HG03064 (cell line): ENCODE results near the gene JSRP1.
"Not testable (repeated sequence)": the region's sequence is repeated elsewhere in the genome, so short reads cannot be mapped to it uniquely, and the experiment has no call there.

Experiments used
- ATAC-seq: cut with Tn5 transposase; IDR thresholded peaks from one replicate; pipeline ENCODE4 v1.9.1; 2021; ENCODE audit warnings: low read depth; ENCODE audit not compliant: unreplicated experiment

Gene JSRP1

GRCh38 chr19:2282862-2283237 is 26.6 kb upstream of the JSRP1 start:
- ATAC-seq, result no peak

- no peak for ATAC-seq
Measured at GRCh38 chr19:2282062-2282861, 26.0 kb upstream of the JSRP1 start, which contains the start of gene PEAK3. TSS of gene PEAK3 (minus strand) at chr19:2282175. CDS start at chr19:2280931, 1,244 bp downstream.

DNA sequence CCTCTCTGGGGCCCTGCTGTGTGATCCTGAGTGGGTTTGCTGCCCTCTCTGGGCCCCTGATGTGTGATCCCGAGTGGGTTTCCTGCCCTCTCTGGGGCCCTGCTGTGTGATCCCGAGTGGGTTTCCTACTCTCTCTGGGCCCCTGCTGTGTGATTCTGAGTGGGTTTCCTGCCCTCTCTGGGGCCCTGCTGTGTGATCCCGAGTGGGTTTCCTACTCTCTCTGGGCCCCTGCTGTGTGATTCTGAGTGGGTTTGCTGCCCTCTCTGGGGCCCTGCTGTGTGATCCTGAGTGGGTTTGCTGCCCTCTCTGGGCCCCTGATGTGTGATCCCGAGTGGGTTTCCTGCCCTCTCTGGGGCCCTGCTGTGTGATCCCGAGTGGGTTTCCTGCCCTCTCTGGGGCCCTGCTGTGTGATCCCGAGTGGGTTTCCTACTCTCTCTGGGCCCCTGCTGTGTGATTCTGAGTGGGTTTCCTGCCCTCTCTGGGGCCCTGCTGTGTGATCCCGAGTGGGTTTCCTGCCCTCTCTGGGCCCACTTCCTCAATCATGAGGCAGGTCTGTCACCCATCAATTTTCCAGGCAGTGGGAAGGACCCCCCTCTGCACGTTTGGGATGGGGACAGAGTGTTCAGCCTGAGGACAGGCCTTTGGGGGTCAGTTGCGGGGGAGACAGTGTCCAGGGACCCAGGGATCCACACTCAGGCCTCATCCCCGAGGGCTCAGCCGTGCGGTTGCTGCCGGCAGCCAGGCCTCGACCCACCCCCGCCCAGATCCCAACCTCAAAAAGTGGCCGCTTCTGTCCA is 25.2 kb upstream of the JSRP1 start:
- not testable (repeated sequence) for ATAC-seq

DNA sequence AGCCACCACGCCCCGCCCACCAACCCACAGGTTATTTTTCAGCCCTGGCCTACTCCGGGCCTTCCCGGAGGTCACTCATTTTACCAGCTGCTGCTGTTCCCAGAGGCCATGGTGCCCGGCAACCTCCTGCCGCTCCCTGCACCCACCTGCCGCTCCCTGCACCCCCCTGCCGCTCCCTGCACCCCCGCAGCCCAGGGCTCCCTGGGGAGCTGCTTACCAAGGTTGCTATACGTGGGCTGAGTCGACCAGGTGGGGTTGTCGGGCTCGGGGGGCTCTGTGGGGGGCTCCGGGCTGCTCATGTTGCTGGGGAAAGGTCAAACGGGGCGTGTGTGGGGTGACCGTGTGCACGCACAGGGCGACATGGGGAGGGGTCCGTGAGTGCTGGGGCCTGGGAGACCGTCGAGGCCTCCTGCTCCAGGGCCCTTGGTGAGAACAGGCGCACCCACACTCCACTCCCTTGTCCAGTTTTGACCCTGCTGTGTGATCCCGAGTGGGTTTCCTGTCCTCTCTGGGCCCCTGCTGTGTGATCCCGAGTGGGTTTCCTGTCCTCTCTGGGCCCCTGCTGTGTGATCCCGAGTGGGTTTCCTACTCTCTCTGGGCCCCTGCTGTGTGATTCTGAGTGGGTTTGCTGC is 24.5 kb upstream of the JSRP1 start:
- no peak for ATAC-seq

DNA sequence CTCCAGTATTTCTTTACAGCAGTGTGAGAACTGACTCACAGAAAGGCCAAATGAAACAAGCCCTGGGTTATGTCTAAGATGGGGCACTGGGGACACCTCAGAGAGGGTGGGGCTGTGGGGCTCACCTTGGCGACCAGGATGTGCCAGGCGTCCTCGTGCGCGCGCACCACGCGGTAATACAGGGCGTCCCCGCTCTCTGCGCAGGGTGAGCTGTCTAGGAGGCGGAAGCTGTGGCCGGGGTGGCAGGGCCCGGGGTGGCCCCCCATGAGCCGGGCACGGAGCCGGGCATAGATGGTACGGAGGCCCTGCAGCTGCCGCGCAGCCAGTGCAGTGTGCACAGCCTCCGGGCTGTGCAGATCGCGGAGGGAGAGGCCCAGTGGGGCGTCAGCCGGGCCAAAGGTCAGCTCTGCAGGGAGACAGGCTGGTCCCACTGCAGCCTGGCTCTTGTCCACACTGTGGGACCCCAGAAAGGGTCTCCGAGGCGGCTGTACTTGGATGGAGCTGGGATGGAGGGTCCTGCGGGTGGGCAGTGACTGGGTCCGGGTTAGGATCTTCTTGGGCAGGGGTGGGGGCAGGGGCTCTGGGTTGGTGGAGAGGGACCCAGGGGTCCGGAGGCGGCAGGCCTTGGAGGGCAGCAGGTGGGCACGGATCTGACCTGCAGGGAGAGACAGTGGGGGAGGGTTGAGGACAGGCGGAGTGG is 22.4 kb upstream of the JSRP1 start:
- no peak for ATAC-seq

GRCh38 chr19:2277138-2277537 is 20.9 kb upstream of the JSRP1 start:
- ATAC-seq, result no peak

GRCh38 chr19:2276429-2276986 is 20.3 kb upstream of the JSRP1 start:
- no peak for ATAC-seq

GRCh38 chr19:2275588-2276428 is 19.6 kb upstream of the JSRP1 start:
- no peak for ATAC-seq

DNA sequence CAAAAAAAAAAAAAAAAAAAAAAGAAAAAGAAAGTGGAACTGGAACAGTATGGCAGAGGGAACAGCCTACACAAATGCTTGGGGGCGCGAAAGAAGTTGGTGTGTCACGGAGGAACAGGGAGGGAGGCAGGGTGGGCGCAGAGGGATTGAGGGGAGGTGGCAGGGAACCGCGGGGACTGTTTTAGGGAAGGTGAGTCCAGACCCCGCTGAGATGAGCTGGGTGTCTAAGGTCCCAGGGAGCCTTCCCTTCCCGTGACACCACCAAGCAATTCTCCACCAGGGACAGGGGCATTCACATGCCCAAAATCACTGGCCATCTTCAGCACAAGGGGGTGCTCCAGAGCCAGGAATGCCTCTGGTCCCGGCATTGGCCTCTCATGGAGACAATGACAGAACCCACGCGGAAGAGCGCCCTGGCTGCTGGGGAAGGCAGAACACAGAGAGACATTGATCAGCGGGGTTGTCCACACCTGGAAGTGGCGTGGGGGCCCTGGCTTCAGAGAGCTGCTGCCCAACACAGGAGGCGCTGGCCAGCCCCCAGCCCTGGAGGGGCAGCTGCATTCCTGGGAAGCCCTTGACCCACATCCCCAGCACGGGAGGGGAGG is 18.8 kb upstream of the JSRP1 start:
- ATAC-seq, result no peak

GRCh38 chr19:2274185-2274711 is 18.0 kb upstream of the JSRP1 start:
- no peak for ATAC-seq

DNA sequence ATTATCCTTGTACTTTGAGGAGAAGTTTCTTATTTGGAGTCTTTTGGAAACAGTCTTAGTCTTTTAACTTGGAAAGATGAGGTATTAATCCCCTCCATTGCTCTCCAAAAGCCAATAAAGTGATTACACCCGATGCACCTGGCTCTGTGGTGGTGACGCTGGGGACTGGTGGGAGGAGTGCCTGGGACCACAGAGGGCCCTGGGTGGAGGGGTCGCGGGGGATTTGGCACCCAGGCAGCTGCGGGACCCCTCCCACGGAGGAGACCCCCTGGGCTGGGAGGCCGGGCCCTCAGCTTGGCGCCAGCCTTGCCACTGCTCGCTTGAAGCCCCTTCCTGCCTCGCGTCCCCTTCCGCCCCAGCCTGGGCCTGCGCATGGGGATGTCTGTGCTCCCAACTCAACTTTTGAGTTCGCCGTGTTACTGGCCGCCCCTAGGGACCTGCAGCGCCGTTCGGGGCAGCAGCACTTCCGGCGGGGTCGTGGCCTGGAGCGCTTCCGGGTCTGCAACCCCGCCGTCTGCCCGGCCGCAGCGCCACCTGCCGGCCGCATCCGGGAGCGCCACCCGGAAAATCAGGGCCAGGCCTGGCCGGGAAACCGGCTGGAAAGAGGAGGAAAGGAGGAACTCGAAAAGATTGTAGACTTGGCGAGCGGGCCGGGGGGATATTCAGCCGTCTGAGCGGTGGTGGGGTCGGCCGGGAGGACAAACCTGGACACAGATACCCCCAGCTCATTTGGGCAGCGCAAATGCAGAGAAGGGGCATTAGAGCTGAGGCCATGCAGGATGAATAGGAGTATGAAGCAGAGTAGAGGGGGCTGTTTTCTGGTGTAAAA is 17.4 kb upstream of the JSRP1 start:
- ATAC-seq, result no peak

DNA sequence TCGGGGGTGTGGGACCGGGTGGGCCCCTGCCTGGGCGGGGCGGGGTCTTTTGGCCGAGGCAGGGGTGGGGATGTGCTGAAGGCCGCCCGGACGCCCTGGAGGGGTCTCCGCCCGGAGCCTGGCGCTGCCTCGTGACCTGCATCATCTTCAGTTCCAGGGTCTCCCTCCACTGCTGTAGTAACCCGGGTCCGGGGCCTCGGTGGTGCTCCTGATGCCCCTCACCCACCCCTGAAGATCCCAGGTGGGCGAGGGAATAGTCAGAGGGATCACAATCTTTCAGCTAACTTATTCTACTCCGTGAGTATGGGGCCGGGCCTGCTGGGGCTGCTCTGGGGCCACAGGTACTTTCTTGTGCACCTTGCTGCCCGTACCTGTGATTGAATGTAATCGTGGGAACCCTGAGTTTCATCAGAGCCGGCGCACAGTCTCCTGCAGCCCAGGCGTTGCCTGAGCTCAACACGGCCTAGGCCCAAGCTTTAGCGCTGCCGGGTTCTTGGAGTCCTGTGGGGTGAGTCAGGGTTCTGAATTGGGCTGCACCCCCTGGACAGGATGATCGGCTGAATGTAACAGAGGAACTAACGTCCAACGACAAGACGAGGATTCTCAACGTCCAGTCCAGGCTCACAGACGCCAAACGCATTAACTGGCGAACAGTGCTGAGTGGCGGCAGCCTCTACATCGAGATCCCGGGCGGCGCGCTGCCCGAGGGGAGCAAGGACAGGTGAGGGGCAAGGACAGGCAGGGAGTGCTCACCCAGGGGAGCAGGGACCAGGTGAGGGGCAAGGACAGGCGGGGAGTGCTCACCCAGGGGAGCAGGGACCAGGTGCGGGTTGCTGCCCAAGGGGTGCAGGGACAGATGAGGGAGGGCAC is 15.3 kb upstream of the JSRP1 start:
- ATAC-seq, result no peak

GRCh38 chr19:2270423-2271233 is 14.4 kb upstream of the JSRP1 start:
- ATAC-seq, result no peak

DNA sequence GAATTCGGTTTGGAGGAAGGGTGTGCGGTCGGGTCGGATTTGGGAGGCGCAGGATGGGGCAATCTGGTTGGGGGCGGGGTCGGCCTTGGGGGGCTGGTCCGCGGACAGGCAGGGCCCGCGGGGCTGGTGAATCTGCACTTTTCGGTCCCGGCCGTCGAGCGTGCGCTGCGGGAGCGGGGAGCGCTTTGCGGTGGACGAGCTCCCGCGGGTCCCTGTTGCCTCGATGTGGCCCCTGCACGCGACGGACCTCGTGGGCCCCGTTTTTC is 13.9 kb upstream of the JSRP1 start:
- ATAC-seq, result no peak

- ATAC-seq, result peak; percentile 37
Measured at GRCh38 chr19:2269244-2270156, 13.3 kb upstream of the JSRP1 start.

GRCh38 chr19:2268861-2269243 is 12.6 kb upstream of the JSRP1 start:
- no peak for ATAC-seq
